Stimulated activated CD4-positive, alpha-beta T cell treated with anti-CD3 and anti-CD28 coated beads, TNF-alpha, amount 100 ng/mL, for 48 hours (primary cell): ENCODE results near the gene ILDR1.
"Not testable (repeated sequence)": the region's sequence is repeated elsewhere in the genome, so short reads cannot be mapped to it uniquely, and the experiment has no call there.

Experiments used
- DNase-seq, 3 donors: peaks; one replicate each; pipeline ENCODE4 v3.0.0-alpha.2; 2020; ENCODE audit warnings: low read depth in 3 of 3

ILDR1 gene

DNA sequence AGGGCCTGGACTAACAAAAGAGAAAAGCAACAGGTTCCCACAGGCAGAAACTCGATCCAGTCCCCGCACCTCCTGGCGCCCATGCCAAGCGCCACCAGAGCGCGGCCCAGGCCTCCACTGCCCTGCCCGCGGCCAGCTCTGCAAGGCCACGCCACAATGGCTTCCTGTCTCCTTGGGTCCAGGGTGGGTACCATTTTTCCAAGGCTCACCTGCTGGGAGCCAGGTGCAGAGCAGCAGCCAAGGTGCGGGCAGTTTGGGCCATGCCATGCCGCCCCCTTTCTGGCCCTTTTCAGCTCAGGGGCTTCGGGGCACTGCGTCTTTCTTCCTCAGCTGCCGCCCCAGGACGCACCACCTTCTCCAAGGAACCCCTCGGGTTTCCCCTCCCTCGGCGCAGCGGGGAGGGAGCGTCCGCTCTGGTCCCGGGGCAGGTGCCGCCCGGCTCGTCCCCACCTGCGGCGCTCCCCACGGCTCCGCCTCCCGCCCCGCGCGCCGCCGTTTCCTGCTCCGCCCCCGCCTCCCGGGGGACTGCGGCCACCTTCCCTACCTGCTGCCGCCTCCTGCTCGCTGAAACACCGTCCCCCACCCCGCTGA is at the start of gene ILDR1:
Gene ILDR1, minus strand, starts transcription at position 437 of the 591 bp plus-strand sequence. Its CDS starts 170 bp downstream, at position 267.
- no peak for DNase-seq

DNA sequence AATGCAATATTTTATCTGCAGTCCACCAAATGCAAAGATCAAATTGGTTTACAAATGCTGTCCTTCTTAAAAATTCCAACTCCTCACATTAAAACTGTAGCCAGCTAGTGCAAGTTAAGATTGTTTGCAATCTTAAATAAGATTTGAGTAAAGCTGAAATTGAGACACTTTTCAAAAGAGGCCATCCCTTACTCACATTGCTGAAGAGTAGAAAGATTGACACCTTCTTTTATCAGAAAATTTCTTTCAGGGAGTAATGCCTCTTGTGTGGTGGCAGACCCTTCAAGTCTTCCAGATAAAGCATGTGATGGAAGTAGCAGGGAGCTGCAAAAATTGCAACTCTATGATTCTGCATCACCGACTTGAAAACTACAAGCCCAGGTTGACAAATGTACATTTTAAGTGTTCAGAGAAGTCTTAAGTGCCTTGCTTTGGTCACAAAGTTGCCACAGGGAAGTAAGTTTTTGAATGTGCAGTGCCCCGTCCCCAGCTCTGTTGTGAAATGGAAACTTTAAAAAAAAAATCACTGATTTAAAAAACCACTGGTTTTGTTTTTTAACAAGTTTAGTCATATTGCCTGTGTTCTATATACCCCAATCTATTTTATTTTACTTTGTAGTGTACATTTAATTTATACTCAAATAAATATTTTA is 45.7 kb upstream of the ILDR1 start:
- DNase-seq, result no peak

DNA sequence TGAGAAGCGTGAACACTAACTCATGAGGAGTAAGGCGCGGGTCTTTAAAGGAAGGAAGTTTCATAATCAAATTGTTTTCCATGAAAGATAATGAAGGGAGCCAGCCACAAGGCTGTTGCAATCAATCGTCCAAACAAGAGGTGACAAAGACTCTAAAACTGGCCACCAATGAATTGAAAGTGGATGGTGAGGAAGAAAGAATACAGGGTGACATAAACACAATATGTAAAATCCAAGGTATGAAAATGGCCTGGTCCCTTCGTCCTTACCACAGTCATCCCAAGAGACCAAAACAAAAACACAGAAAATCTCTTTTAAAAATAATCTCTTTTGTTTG is 45.1 kb upstream of the ILDR1 start:
- no peak for DNase-seq

DNA sequence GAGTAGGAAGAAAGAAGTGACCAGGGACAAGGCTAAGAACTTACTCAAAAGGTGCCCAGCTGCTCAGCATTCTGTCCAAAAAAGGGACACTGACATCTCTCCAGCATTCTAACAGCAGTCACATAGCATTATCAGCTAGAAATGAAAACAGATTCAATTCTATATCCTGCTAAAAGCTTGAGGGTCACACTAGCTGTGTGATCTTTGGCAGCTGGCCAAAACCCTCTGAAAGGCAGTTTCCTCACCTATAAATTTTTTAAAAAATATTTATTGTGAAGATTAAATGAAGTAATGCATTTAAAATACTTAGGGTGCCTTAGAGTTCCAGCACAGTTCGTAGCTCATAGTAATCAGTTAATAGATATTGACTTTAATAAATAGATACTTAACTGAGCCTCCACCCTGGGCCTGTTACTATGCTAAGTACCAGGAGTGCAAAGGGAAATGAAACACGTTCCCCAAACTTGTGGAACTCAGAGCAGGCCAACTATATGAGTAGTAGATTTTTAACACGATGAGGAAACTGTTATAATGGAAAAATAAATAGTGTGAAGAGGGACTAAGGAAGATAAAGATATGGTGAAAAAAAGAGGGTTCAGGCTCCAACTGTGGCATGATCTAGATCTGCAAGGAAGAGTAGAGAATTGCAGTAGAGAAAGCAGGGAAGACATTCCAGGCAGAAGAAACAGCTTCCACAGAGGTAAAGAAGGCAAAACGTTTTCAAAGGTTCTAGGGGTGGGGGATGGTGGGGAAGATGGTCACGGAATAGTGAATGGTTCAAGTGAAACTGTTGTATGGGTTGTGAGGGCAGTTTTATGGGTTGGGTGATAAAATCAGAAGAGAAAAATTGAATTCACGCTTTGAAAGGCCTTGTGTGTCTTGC is 44.5 kb upstream of the ILDR1 start:
- no peak for DNase-seq

DNA sequence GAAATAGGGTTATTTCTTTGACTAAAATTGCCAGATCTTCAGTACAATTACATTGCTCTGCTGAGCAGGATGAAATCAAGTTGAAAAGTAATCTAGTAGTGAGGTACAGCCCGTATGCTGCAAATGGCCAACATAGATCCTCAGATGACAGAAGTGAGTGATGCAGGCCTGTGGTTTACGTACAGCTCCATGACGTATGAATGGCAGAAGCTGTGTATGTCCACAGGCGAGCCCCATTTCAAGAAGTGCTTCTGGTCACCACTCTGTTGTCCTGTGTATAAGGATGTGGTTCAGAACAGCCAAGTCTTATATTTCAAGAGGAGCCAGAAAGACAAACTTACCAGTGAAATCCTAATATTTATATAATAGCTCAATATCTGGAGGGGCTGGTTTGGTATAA is 42.3 kb upstream of the ILDR1 start:
- no peak for DNase-seq

DNA sequence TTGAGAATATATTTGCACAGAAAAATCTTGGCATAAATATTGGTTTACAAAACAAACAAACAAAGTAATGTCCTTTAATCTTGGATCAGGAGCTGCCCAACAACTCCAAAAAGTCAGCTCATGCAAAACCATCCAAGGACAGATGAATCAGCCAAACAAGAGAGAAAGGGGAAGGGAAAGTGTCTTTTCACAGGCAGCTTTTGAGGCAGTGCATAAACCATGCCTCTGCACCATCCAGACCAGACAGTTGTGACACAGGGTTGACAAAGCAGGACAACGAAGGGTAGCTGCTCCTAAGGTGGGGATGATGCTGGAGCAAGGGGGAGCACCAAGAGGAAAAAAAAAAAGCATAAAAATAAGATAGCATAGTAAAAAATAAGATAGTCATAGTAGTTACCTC is 41.9 kb upstream of the ILDR1 start:
- no peak for DNase-seq

DNA sequence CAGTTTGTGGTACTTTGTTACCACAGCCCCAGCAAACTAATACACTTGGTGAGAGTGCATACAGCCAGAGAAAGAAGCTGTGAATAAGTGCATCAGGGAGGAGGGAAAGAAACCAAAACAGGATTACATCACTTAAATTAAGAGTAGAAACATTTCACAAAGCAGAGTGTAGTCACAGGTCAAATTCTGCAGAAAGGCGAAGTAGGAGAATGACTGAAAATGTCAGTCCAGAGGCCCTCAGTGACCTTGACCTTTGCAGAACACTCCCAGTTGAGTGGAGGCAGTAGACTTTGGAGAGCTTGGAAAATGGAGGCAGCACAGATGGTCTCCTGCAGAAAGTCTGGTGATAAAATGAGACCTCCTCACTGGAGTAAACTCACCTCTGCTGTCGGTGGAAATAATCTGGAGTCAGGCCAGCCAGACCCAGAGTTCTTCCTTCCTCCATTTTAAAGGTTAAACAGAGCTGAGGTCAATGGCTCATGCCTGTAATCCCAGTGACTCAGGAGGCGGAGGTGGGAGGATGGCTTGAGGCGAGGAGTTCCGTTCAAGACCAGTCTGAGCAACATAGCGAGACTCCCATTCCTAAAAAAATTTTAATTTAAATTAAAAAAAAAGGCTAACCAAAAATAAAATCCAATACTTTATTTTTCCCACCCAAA is 38.1 kb upstream of the ILDR1 start:
- no peak for DNase-seq

DNA sequence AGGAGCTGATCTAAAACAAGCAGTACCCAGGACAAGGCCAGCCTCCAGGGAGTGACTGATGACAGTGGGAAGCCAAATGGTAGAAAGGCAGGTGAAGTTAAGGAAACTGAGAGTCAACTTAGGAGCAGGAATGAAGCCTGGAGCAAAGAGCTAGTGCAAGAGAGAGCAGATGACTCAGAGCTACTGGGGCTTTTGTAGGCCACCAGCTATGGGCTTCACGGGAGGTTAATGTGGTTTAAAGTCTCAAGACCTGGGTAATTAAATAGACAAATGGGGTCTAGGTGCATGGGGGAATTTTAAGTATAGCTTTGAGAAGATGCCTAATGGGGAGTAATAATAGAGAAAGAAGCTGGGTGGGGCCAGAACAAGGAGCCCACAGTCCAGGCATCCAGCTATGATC is 36.2 kb upstream of the ILDR1 start:
- DNase-seq, result no peak

DNA sequence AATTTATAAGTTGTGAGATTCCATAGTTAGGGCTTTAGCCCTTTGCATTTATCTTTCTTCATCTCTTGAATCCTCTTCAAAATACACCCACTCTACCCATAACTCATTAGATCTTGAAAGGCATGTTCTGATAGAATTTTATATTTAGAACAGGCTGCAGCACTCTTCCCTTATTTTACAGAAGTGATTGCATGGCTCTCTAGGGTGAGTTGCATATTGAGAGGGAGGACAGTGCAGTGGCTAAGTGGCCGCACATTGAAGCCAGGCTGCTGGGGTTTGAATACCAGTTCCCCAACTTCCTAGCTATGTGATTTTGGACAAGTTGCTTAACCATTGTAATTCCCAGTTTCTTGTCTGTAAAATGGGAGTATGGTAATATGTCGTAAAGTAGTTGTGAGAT is 35.6 kb upstream of the ILDR1 start:
- DNase-seq, result no peak

DNA sequence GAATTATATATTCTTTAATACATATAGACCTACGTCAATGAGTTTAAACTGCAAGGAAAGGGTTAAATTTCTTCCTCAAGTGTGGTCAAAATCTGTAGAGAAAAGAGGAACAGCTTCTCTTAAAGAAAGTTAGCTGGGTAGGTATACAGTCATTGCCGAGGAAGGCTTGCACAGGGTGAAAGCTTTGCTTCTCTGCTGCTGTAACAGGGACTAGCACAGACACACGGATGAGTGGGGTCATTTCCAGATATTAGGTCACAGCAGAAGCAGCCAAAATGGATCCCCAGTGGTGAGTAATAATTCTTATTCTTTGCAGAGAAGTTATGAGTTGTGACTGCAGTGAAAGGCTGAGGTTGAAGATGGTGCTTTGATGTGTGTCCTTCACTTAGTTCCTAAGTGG is 33.2 kb upstream of the ILDR1 start, which contains the start of gene CD86:
Gene CD86, plus strand, starts transcription at position 148 of the 400 bp plus-strand sequence. Its CDS starts 128 bp downstream, at position 276.
- DNase-seq, result no peak

DNA sequence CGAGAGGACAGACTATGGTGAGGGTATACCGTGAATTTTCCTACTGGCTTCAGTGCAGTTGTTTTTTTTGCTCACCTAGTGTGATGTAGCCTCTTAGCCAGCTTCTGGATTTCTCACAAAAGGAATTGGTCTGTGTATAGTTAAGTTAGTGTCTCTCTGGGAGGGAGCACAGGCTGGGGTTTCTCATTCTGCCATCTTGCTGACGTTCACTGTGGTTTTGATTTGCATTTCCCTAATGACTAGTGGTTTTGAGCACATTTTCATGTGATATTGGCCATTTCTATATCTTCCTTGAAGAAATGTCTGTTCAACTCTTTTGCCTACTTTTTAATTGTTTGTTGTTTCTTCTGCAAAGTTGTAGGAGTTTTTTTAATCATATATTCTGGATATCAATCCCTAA is 30.9 kb upstream of the ILDR1 start:
- no peak for DNase-seq

DNA sequence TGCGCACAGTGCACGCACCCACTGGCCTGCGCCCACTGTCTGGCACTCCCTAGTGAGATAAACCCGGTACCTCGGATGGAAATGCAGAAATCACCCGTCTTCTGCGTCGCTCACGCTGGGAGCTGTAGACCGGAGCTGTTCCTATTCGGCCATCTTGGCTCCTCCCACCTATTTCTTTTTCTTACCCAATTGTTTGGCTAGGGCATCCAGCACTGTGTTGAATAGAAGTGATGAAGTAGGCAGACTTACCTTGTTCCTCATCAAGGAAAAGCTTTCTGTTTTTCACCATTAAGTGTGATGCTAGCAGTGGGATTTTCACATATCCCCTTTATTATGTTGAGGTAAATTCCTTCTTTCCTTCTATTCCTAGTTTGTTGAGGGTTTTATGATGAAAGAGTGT is 25.7 kb upstream of the ILDR1 start:
- DNase-seq, result not testable (repeated sequence)

DNA sequence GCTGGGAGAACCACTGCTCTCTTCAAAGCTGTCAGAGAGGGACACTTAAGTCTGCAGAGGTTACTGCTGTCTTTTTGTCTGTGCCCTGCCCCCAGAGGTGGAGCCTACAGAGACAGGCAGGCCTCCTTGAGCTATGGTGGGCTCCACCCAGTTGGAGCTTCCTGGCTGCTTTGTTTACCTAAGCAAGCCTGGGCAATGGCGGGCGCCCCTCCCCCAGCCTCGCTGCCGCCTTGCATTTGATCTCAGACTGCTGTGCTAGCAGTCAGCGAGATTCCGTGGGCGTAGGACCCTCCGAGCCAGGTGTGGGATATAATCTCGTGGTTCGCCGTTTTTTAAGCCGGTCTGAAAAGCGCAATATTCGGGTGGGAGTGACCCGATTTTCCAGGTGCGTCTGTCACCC is 25.2 kb upstream of the ILDR1 start:
- not testable (repeated sequence) for DNase-seq

DNA sequence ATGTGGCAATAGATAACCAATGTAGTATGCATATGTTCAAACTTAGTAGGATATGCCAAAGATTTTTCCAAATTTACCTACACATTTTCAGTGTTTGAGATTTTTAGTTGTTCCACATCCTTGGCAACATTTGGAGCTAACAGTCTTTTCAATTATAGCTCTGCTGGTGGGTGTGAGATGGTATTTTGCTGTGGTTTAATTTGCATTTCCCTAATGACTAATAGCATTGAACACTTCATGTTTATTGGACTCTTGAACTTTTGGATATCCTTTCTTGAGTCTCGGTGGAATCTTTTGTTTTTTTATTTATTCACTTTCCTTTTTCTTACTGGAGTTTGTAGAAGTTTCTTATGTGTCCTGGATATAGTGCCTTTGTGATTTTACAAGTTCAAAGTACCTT is 11.0 kb upstream of the ILDR1 start:
- DNase-seq, result no peak

DNA sequence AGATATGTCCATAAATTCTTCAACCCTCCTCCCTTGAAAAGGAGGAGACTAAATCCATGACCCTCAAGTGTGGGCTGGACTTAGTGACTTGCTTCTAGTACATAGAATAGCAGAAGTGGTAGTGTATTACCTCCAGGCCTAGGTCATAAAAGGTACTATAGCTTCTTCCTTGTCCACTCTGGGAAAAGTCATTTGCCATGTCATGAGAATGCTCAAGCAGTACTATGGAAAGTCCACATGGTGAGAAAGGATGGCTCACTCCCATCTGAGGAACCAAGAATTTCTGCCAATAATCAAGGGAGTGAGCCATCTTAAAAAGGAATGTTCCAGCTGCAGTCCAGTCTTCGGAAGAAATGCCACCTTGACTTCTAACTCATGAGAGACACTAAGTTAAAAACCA is 10.5 kb upstream of the ILDR1 start:
- no peak for DNase-seq

DNA sequence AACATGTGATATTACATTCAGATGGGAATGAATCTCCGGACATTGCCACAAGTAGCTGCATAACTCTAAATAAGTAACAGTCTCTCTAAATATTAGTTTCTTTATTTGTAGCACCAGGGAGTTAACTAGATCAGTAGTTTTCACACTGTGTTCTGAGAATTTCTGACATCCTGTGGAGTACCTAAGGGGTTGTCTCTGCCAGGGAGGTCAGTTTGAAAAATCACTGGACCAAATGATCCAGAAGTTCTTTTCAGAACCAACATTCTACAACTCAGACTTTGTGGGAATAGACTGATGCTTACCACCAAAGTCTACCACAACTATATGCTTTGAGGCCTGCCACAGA is 9.0 kb upstream of the ILDR1 start:
- DNase-seq, result no peak

DNA sequence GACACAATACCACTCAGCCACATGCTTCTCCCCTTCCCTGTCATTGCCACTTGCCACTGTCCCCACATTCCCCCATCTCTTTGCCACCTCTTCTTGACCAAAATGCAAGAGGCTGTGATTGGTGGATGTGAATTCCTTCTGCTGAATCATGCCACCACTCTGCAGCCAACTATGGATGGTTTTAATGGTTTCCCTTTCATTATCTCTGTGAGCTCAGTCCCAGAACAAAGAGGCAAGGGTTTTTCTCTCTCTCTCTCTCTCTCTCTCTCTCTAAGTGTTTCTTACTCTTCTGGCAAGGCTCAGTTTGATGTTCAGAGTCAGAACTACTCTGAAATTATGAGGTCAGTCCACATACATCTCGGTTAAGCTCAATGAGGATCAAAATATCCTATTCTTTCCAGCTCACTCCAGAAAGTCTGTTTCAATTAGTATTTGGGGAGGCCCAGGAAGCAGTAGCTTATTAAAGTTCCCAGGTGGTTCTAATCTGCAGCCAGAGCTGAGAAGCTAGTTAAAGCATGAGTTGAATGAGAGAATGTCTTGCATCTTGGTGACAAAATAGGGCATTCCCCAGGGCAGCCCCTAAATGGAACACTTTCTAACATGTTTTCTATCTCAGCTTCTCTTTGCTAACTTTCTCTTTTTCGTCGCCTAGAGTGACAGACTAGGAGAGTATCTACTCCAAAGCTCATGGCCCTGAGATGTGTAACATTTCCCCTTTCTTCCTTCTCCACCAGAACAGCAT is 8.5 kb upstream of the ILDR1 start:
- DNase-seq, result no peak

DNA sequence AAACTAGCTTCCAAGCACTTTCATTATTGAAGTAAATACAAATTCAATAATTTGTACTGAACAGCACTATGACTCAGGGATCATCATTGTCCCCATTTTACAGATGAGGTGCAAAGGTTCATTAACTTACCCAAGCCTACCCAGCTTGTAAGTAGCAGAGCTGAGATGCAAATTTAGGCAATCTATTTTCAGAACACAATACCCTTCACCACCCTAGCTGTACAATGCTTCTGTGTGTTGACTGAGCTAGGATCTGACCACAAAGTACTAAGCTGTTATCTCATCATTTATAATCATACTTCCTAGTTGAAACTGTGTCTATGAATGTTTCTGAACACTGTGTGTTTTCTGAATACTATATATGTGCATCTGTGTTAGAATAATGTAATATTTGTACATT is 3.2 kb upstream of the ILDR1 start:
- DNase-seq, result no peak

DNA sequence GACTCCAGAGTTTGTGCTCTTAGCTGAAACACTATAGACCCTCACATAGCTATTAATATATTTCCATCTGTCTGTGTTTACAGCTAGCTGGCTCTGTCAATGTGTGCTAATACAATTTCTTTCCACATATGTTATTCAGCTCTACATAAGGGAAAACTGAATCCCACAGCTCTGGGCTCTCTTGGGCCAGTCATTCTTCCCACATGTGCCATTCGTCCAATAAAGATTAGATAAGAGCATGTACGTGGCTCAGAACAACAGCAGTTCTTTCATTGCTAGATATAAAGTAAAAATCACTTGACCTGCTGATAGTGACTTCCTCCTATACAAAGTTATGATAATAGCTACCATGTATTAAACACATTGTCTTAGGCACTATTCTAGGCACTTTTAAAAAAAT is 2.8 kb upstream of the ILDR1 start:
- no peak for DNase-seq

DNA sequence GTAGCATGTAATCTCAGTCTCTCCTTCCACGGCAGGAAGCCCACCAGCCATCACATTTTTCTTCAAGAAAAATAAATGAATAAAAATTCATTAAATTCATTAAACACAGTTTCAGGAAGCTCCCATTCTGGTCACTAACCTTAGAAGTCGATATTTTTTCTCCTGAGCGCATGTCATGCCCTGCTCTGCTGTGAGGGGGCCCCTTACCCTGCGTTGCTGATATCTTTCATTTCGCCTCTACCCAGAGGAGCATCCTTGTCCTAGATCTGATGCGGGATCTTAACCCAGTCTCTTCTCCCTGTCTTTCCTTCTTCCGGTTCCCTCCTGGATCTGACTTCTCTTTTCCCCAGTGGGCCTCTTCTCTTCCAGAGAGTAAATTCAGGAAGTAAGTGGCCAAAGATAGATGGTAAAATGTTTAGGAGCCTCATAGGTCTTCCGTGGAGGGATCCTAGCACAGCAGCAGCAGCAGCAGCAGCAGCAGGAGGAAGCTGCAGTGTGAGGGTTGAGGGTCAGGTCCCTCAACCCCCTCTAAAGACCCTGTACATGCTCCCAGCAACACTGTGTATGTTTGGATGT is 1.4 kb upstream of the ILDR1 start:
- DNase-seq, result no peak

DNA sequence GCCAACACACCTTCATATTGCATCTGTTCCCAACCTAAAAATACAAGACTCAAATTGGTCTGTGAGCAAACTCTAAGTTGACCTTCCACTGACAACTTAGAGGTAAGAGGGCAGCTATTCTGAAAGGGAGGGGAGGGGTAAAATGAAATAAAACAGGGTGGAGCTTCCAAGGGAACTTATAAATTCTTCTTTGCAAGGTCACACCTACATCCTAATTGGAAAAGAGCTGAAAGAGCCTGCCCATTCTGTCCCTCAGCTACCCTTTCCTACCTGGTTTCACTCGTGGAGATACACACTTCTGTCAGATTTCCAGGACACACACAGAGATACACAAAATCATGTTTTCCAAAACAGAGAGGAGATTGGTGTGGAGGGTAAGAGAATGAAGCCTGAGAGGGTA is 1.0 kb downstream of the ILDR1 start:
- DNase-seq, result no peak

DNA sequence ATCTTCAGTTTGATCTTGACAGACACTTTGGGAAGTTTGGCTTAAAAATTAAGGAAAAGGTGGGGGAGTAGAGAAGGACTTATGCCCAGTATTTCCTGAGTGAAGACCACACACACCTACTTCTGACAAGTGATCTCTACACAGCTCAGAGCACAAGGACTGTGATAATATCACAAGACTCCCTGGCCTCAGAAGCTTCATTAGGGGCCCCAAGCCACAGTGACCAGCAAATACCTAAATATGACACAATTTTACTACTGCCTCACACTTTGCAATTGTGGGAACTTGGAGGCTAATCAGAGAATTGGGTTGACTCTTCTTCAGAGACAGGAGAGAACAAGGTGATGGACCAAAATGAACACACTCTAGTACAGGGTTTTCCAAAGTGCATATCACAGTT is 2.6 kb downstream of the ILDR1 start:
- DNase-seq, result no peak
